ENCODE results near the gene ATP1A2.

ATP1A2 gene

GRCh38 chr1:160178731-160179130, 63.2 kb downstream of the ATP1A2 start:
- no peak for TF ChIP-seq CTCF (IDR thresholded peaks at IDR 0.05; ENCODE audit: low read depth, low read length, missing control alignments)
- no peak for DNase-seq (ENCODE audit: extremely low read depth, low read depth)

GRCh38 chr1:160179336-160179735, 63.8 kb downstream of the ATP1A2 start:
- TF ChIP-seq CTCF (IDR thresholded peaks at IDR 0.05; ENCODE audit: low read depth, low read length, missing control alignments) = no peak
- no peak overlapping the region for H3K4me3 ChIP-seq (replicated peaks; ENCODE audit: low read depth, low read length)
- DNase-seq (ENCODE audit: extremely low read depth, low read depth) = no peak

More at GRCh38 chr1:160178731-160179130, 63.2 kb downstream of the ATP1A2 start:
- no peak overlapping the region for H3K4me3 ChIP-seq (replicated peaks; ENCODE audit: low read depth, low read length)

GRCh38 chr1:160186246-160186645, 70.7 kb downstream of the ATP1A2 start:
- H3K4me3 ChIP-seq (replicated peaks; ENCODE audit: low read depth, low read length) = no peak overlapping the region
- no peak for TF ChIP-seq CTCF (IDR thresholded peaks at IDR 0.05; ENCODE audit: low read depth, low read length, missing control alignments)
- no peak for DNase-seq (ENCODE audit: extremely low read depth, low read depth)

- DNase-seq (ENCODE audit: extremely low read depth, low read depth) = no peak
- no peak overlapping the region for H3K4me3 ChIP-seq (replicated peaks; ENCODE audit: low read depth, low read length)
- TF ChIP-seq CTCF (IDR thresholded peaks at IDR 0.05; ENCODE audit: low read depth, low read length, missing control alignments) = no peak
Measured at GRCh38 chr1:160186729-160187128, 71.2 kb downstream of the ATP1A2 start.

GRCh38 chr1:160187407-160187806, 71.8 kb downstream of the ATP1A2 start:
- no peak for DNase-seq (ENCODE audit: extremely low read depth, low read depth)
- H3K4me3 ChIP-seq (replicated peaks; ENCODE audit: low read depth, low read length) = no peak overlapping the region
- no peak for TF ChIP-seq CTCF (IDR thresholded peaks at IDR 0.05; ENCODE audit: low read depth, low read length, missing control alignments)

- DNase-seq (ENCODE audit: extremely low read depth, low read depth) = no peak
- no peak for TF ChIP-seq CTCF (IDR thresholded peaks at IDR 0.05; ENCODE audit: low read depth, low read length, missing control alignments)
- H3K4me3 ChIP-seq (replicated peaks; ENCODE audit: low read depth, low read length) = no peak overlapping the region
Measured at GRCh38 chr1:160188341-160188740, 72.8 kb downstream of the ATP1A2 start.

All from HFF-Myc (cell line).